Activated T-helper 9 cell treated with anti-CD3 and anti-CD28 coated beads, Interleukin-2, amount 50 U/mL, for 16 hours (primary cell): ENCODE data around the gene HMGXB4.

Experiments
- DNase-seq: peaks from one replicate; pipeline ENCODE4 v3.0.0-alpha.2; 2020; ENCODE audit warnings: low read depth

HMGXB4 gene

DNA sequence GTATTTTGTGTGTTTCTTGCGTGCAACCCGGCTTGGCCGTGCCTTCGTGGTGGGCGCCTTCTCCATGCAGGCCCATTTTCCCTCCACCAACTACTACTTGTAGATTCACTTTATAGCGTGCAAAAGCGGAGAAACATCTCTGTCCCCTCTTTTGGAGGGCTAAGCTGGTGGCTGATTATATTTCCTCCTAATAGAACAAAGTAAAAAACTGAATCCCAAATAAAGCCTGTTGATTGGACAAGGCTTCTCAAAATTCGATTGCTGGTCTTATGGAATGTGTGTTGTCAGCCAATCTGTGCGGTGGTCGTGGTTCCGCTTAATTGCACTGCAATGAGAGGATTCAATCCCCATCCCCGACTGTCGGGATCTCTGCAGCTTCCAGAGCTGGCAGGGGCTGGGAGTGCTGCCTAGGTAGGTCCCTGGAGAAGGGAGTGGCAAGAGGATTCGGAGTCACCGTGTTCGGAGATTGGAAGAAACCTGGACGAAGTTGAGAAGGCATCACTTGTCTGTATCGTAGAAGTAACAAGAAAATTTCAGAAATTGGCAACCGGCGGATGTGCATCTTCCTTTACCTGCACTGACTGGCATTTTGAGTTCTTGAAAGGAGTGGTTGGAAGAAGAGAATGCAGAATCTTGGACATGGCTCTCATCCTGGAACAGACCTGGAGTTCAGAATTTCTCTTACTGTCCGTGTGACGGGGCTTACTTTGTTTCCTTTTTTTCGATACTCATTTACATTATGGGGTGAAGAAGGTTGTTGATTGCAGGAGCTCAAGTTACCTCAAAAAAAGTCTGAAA lies 1.1 kb downstream of the HMGXB4 start:
- DNase-seq = no peak

GRCh38 chr22:35264986-35265385 lies 7.7 kb downstream of the HMGXB4 start:
- no peak for DNase-seq

DNA sequence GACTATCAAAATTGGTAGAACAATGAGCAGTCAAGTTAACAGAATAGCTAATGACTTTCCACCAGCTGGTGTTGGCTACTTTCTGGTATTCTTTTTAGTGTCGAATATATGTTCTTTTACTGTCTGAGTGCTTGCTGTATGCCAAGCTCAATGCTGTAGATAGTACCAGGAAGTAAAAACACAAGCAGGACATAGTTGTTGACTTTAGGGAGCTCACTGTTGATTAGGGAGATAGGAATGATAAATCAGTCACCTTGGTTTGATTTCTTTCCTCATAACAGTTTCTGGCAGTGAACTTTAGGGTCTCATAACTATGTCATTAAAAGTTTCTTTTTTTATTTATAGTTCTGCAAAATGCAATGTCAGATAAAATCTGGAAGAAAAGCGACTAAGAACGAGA lies 9.0 kb downstream of the HMGXB4 start:
- no peak for DNase-seq

- DNase-seq = no peak
Observed at GRCh38 chr22:35269630-35270029, 12.3 kb downstream of the HMGXB4 start.

GRCh38 chr22:35274154-35274871 lies 17.0 kb downstream of the HMGXB4 start:
- DNase-seq = no peak

GRCh38 chr22:35275580-35275979 lies 18.3 kb downstream of the HMGXB4 start:
- no peak for DNase-seq

DNA sequence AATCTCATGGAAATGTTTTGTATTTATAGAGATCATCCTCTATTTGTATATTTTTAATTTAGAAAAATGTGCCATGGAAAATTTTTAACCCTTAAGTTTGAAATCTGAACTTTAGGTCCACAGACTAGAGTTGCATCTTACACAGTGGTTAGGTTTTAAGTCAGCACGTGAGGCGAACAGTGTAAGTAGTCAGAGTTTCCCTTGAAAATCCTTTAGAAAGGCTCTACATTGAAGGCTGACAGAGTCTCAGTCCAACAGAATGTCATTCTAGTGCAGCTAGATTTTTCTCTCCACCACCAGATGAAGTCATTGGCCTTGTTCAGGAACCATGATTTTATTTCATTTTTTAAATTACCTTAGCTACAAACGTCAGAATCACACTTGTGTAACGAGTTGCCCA lies 18.7 kb downstream of the HMGXB4 start:
- DNase-seq = no peak

- DNase-seq = no peak
Observed at GRCh38 chr22:35288116-35288515, 30.8 kb downstream of the HMGXB4 start.

DNA sequence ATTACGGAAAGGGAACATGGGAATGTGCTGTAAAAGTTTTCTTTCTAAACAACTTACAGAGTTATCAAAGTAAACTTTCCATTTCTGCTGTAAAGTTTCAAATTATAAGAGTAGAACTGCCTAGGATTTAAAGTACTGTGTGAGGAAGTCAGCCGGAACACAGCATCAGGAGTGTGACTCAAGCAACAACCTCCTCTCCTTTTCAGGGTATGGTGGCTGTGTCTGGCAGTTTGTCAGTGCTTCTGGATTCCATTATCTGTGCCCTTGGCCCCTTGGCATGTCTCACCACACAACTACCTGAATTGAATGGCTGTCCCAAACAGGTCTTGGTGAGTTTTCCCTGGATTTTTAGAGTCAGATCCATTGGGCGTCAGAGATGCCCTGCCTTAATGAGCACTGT lies 35.5 kb downstream of the HMGXB4 start:
- DNase-seq = no peak

DNA sequence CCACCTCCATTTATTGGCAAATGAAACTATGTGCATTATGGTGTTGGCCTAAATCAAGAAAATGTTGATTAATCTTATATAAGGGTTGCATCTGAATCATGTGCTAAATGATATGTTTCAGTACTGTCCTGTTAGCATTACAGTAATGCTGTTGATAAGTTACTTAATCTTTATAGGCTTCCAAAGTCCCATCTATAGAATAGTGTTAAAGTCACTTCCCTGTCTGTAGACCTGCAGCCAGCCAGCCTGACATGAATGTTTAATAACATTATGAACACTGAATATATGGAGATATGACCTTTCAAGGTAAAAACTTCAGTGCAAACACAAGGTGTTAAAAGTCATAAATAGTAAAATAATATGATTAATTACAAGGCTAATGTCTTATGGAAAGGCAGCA lies 38.8 kb downstream of the HMGXB4 start:
- no peak for DNase-seq

DNA sequence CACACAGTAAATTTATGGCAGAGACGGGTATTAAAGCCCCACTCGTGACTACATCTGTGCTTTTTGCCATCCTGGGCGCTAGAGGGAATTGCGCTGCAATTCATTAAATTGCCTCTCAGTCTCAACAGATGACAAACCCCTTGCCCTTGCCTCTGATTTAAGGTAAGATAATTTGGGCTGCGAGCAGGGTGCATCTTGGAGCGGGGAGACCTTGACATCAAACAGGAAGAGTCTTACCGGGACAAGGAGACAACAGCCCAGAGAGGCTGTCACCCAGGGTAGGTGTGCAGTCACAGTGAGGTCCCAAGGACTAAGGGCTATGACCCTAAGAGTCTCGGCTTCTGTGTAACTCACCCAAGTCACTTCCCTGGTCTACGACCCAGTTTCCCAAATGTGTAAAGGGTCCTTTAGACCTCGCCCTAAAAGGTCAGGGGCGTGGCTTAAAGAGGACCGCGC lies 42.0 kb downstream of the HMGXB4 start:
- no peak for DNase-seq

GRCh38 chr22:35299673-35300499 lies 42.6 kb downstream of the HMGXB4 start, which contains the start of gene TOM1:
Gene TOM1, plus strand, starts transcription at chr22:35299894. Its CDS starts 35 bp downstream, at chr22:35299929.
- DNase-seq = peak; percentile 97

GRCh38 chr22:35301372-35301874 lies 44.1 kb downstream of the HMGXB4 start:
- no peak for DNase-seq

- no peak for DNase-seq
Observed at GRCh38 chr22:35303029-35303624, 45.8 kb downstream of the HMGXB4 start.

DNA sequence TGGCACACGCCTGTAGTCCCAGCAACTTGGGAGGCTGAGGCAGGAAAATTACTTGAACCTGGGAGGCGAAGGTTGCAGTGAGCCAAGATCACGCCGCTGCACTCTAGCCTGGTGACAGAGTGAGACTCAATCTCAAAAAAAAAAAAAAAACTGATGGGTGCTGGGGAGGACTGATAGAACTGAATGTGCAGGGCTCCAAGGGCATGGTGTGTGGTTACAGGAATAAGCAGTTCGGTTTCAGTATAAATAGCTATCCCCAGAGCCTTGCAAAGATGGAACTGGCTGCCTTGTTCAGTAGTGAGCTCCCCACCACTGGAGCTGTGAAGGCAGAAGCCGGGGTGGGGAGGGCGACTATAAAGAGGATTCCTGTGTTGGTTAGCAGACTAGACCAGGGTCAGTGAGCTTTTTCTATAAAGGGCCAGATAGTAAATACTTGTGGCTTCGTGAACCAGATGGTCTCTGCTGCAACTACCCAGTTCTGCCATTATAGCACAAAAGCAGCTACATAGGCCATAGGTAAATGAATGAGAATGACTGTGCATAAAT lies 48.3 kb downstream of the HMGXB4 start:
- DNase-seq = no peak

DNA sequence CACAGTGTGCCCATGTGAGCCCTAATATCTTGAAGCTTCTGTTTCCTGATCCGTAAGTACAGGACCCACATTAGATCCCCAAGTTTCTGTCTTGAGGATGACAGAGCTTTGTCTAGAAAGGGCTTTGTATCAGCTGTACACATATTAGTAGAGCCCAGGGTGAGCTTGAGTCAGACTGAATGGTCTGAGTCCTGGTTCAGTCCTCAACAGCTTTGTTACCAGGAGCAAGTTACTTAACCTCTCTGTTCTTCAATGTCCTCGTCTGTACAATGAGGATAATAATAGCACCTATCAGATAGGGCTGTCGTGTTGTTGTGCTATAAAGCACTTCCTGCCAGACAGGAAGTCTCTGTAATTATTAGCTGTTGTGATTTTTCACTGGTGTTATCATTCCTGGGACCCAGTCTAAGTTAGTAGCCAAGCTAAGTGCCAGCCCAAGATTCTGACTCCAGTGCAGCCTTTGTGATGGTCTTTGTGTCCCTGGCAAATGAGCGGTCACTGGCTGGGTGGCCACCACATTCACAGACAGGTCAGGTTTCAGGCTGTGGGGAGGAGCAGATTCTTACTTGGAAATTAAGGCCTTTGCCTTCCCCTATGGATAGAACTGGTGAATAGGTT lies 49.2 kb downstream of the HMGXB4 start:
- no peak for DNase-seq

DNA sequence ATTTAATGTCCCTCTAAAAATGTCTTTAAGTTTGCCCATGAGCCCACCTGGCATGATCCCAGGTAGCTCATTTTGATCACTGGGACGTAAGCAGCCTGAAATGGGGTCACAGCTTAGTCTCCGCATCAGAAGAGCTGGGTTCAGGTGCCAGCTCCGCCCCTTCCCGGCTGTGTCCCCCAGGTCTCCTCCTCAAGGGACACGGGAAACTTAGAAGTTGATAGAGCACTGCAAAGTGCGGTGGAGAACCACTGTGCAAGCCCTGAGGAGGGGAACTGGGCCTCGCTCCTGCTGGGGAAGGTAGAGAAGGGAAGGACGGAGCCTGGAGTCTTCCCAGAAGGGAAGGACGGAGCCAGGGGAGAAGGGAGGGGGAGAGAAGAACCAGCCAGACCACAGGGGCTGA lies 50.1 kb downstream of the HMGXB4 start:
- no peak for DNase-seq

DNA sequence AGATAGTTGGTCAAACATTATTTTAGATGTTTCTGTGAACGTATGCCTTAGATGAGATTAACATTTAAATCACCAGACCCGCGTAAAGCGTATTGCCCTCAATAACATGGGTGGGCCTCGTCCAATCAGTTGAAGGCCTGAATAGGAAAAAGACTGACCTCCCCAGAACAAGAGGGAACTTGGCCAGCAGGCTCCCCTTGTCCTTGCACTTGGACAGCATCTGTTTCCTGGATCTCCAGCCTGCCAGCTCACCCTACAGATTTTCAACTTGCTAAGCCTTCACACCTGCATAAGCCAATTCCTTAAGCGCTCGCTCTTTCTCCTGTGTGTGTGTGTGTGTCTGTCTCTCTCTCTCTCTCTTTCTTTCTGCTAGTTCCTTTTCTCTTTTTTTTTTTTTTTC lies 50.6 kb downstream of the HMGXB4 start:
- DNase-seq = no peak

GRCh38 chr22:35308480-35309021 lies 51.3 kb downstream of the HMGXB4 start:
- no peak for DNase-seq
